Fibroblast of skin of left quadriceps (primary cell): ENCODE data around the gene SON.
"Not testable (repeated sequence)": the region's sequence is repeated elsewhere in the genome, so short reads cannot be mapped to it uniquely, and the experiment has no call there.

Experiments
- DNase-seq, 2 experiments: peaks; one replicate each; pipeline ENCODE4 v3.0.0-alpha.2; 2013; ENCODE audit warnings: low read depth in 2 of 2

SON gene

GRCh38 chr21:33542640-33543504 lies at the start of gene SON:
Gene SON, plus strand, starts transcription at chr21:33543038. Its CDS starts 55 bp downstream, at chr21:33543093.
- DNase-seq = peak; percentile 97 to 98

GRCh38 chr21:33493756-33494155 lies 49.1 kb upstream of the SON start:
- DNase-seq = no peak

- no peak for DNase-seq
Measured at GRCh38 chr21:33495743-33496142, 47.1 kb upstream of the SON start.

- no peak for DNase-seq
Measured at GRCh38 chr21:33496345-33496744, 46.5 kb upstream of the SON start.

GRCh38 chr21:33505833-33506232 lies 37.0 kb upstream of the SON start:
- DNase-seq = no peak

- not testable (repeated sequence) for DNase-seq
Measured at GRCh38 chr21:33507003-33507402, 35.8 kb upstream of the SON start.

- no peak for DNase-seq
Measured at GRCh38 chr21:33510826-33511225, 32.0 kb upstream of the SON start.

GRCh38 chr21:33511639-33512038 lies 31.2 kb upstream of the SON start:
- DNase-seq = no peak

GRCh38 chr21:33512481-33512880 lies 30.4 kb upstream of the SON start:
- no peak for DNase-seq

GRCh38 chr21:33514229-33514628 lies 28.6 kb upstream of the SON start:
- no peak for DNase-seq

- no peak for DNase-seq
Measured at GRCh38 chr21:33518899-33519298, 23.9 kb upstream of the SON start.

- no peak for DNase-seq
Measured at GRCh38 chr21:33522297-33522952, 20.4 kb upstream of the SON start.

GRCh38 chr21:33522953-33523349 lies 19.9 kb upstream of the SON start:
- no peak for DNase-seq

GRCh38 chr21:33531007-33531406 lies 11.8 kb upstream of the SON start:
- no peak for DNase-seq

GRCh38 chr21:33537212-33537611 lies 5.6 kb upstream of the SON start:
- DNase-seq = no peak

- DNase-seq = peak; percentile 6 to 11
Measured at GRCh38 chr21:33539616-33540015, 3.2 kb upstream of the SON start.

GRCh38 chr21:33540711-33541104 lies 2.1 kb upstream of the SON start:
- no peak for DNase-seq

GRCh38 chr21:33541105-33541711 lies 1.6 kb upstream of the SON start:
- DNase-seq = no peak

- peak; percentile 37 to 42 for DNase-seq
Measured at GRCh38 chr21:33541756-33542639, 840 bp upstream of the SON start, which contains the start of gene GART. Gene GART, minus strand, starts transcription at chr21:33542117. Its CDS starts 2,802 bp downstream, at chr21:33539315.

GRCh38 chr21:33543505-33544129 lies 779 bp downstream of the SON start:
- no peak for DNase-seq
